Lung (tissue), 12 donors: Measurements from ENCODE around the gene RAI1. TPM values are rescaled to one million over a fixed set of nuclear protein-coding genes. Genes with fewer than 3 reads are reported as not detected.
A peak's percentile ranks its signal among the peaks of the same experiment; 100 is the strongest.

Experiments used
- ATAC-seq: fragments of 200-7000 bp; cut with Tn5 transposase; one replicate; pipeline ENCODE4 v1.9.1; 2020; ENCODE audit warnings: moderate number of reproducible peaks; ENCODE audit not compliant: insufficient read depth, low FRiP score
- DNase-seq, 3 donors: peaks; one replicate each; pipeline ENCODE4 v3.0.0-alpha.2; 2013 to 2017
- H3K27ac ChIP-seq, 2 donors: one replicate each; pipeline ENCODE4 v1.5.1; 2013; ENCODE audit warnings: mild to moderate bottlenecking in 2 of 2, moderate library complexity in 2 of 2, control low read depth in 1 of 2, inconsistent platforms in 1 of 2, low read depth in 1 of 2, low read length in 1 of 2
- H3K27me3 ChIP-seq, 3 donors: one replicate each; pipeline ENCODE4 v1.5.1; 2013; ENCODE audit warnings: low read length in 2 of 3; ENCODE audit not compliant: control insufficient read depth in 3 of 3, insufficient read depth in 3 of 3
- H3K36me3 ChIP-seq, 4 donors: one replicate each; pipeline ENCODE4 v1.5.1; 2013; ENCODE audit warnings: low read length in 4 of 4, mild to moderate bottlenecking in 1 of 4, moderate library complexity in 1 of 4; ENCODE audit not compliant: control insufficient read depth in 4 of 4, insufficient read depth in 4 of 4
- H3K4me1 ChIP-seq, 5 donors: one replicate each; pipeline ENCODE4 v1.5.1; 2013; ENCODE audit warnings: low read length in 5 of 5, mild to moderate bottlenecking in 2 of 5, moderate library complexity in 1 of 5; ENCODE audit not compliant: control insufficient read depth in 5 of 5, insufficient read depth in 5 of 5
- H3K4me3 ChIP-seq: one replicate; pipeline ENCODE4 v1.5.1; 2013; ENCODE audit warnings: mild to moderate bottlenecking, control low read depth, moderate library complexity
- H3K9ac ChIP-seq, 2 donors: one replicate each; pipeline ENCODE4 v1.5.1; 2013; ENCODE audit warnings: low read length in 2 of 2, control low read depth in 1 of 2; ENCODE audit not compliant: insufficient read depth in 1 of 2
- H3K9me3 ChIP-seq, 4 donors: one replicate each; pipeline ENCODE4 v1.5.1; 2013; ENCODE audit warnings: low read length in 3 of 4, mild to moderate bottlenecking in 1 of 4, moderate library complexity in 1 of 4; ENCODE audit not compliant: control insufficient read depth in 4 of 4, insufficient read depth in 3 of 4
- WGBS, 2 donors: extraction: QIAGEN DNeasy Blood & Tissue Kit; methylation state at CpG; one replicate each; pipeline ENCODE4 v1.1.7; 2013; 5-methylcytosine and 5-hydroxymethylcytosine counted together
- polyA plus RNA-seq, 2 donors: library from polyadenylated mRNA; stranded (reverse); fragments of 200-250 nt; gene quantifications; one replicate each; pipeline ENCODE4 v1.2.1, GENCODE V29; 2013
- total RNA-seq, 2 donors: library from RNA; depleted of rRNA in 1 of 2; stranded (reverse); fragments of >200 nt in 1 of 2; gene quantifications; one replicate each; pipeline ENCODE4 v1.2.1, GENCODE V29; 2014 to 2021
- TF ChIP-seq, protein P1 (sequence below): IDR thresholded peaks from 2 replicates; pipeline ENCODE4 v1.5.1; 2012; ENCODE audit warnings: mild to moderate bottlenecking; ENCODE audit errors: control extremely low read depth, extremely low read depth
- donor health status: control.
- donor health status: control.
- donor health status: Bipolar disorder and iron deficiency.
- donor health status: healthy.
- donor health status: DM: yes; HTN: yes; CAD: no.

The RAI1 gene
- total and polyA plus RNA-seq, 4 donors: 14.5 to 44.4 (median 28.3) TPM

DNA sequence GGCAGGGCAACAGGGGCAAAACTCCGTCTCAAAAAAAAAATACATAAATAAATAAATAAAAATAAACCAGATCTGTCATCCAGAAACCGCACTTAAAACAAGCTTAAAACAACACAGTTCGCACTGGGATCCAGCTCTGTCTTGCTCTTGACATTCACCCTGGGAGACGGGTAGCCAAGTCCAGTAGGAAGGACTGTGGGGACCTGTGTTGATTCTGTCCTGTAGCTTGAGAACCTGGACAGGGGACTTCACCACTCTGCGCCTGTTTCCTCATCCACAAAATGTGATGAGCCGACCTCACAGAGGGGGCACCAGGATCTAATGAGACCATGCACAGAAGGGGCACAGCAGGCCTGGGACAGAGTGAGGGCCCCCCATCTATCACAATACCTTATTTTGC lies 1.5 kb upstream of the RAI1 start:
- 90 to 94% methylated on average over 6 of the region's 6 CpGs for WGBS, 2 donors
- H3K9me3 ChIP-seq: no peaks in the 10 kb centered on the region
- TF ChIP-seq, protein P1, sequence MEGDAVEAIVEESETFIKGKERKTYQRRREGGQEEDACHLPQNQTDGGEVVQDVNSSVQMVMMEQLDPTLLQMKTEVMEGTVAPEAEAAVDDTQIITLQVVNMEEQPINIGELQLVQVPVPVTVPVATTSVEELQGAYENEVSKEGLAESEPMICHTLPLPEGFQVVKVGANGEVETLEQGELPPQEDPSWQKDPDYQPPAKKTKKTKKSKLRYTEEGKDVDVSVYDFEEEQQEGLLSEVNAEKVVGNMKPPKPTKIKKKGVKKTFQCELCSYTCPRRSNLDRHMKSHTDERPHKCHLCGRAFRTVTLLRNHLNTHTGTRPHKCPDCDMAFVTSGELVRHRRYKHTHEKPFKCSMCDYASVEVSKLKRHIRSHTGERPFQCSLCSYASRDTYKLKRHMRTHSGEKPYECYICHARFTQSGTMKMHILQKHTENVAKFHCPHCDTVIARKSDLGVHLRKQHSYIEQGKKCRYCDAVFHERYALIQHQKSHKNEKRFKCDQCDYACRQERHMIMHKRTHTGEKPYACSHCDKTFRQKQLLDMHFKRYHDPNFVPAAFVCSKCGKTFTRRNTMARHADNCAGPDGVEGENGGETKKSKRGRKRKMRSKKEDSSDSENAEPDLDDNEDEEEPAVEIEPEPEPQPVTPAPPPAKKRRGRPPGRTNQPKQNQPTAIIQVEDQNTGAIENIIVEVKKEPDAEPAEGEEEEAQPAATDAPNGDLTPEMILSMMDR: no peak

GRCh38 chr17:17680477-17681186 lies 626 bp upstream of the RAI1 start:
- DNase-seq: no peak
- 50 to 56% methylated on average over 12 of the region's 12 CpGs for WGBS, 2 donors
- no peak overlapping the region for H3K4me3 ChIP-seq
- no peaks in the 10 kb centered on the region for H3K27me3 ChIP-seq
- ATAC-seq: no peak
- H3K9me3 ChIP-seq: no peaks in the 10 kb centered on the region
- H3K9ac ChIP-seq: no peak overlapping the region
- H3K4me1 ChIP-seq: peaks cover 9 to 28% (median 15%) of the 10 kb centered on the region in 5 donors
- H3K36me3 ChIP-seq: no peaks in the 10 kb centered on the region
- TF ChIP-seq, protein P1: no peak
- peak overlapping the region; percentile 28 to 44 for H3K27ac ChIP-seq

More for the DNA sequence above, 1.5 kb upstream of the RAI1 start:
- DNase-seq (no peak), ATAC-seq (no peak)
- Histone ChIP-seq H3K4me3 (no peak overlapping the region), H3K36me3 (no peaks in the 10 kb centered on the region), H3K4me1 (peaks cover 7 to 19% (median 8%) of the 10 kb centered on the region in 5 donors), H3K27me3 (no peaks in the 10 kb centered on the region), H3K9ac (no peak overlapping the region), H3K27ac (no peak overlapping the region)

DNA sequence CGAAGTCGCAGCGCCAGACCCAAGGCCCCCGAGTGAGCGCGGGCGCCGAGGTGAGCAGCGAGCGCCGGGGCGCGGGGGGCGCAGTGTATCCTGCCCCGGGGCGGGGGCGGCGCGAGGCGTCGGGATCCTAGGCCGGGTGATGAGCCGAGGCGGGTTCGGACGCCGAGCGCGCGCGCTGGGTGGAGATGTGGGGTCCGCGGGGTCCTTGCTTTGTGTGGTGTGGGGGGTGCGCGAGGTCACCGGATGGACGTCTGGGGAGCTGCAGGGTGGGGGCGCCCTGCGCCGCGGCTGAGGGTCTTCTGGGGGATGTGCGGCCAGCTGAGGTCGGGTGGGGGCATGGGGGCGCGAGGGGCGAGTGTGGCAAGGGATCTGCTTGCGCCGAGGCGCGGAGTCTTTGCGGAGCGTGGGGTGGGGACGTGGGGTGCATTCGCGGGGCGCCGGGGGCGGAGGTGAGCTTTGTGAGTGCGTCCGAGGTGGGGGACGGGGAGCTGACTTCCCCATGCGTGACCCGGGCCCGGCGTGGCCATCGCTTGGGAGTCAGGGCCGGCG lies 560 bp downstream of the RAI1 start:
- H3K9ac ChIP-seq: peak overlapping the region in 1 of 2 donors; percentile 42
- no peak for ATAC-seq
- no peaks in the 10 kb centered on the region for H3K27me3 ChIP-seq
- H3K9me3 ChIP-seq: no peaks in the 10 kb centered on the region
- TF ChIP-seq, protein P1: no peak
- H3K27ac ChIP-seq: peak overlapping the region; percentile 91 to 93
- H3K4me3 ChIP-seq: peak overlapping the region; percentile 61
- H3K4me1 ChIP-seq: peaks cover 9 to 39% (median 24%) of the 10 kb centered on the region in 5 donors
- no peaks in the 10 kb centered on the region for H3K36me3 ChIP-seq
- DNase-seq: peak; percentile 52 to 61 (median 55)
- 1% methylated on average over 48 to 68 of the region's 68 CpGs for WGBS, 2 donors
